Astrocyte of the cerebellum (primary cell): Measurements from ENCODE around the gene ATAT1.

ENCODE experiments used
- DNase-seq: peaks from one replicate; pipeline ENCODE4 v3.0.0-alpha.2; 2011; ENCODE audit warnings: low read depth
- H3K4me3 ChIP-seq: 2 replicates; pipeline ENCODE4 v1.5.1; 2011; ENCODE audit warnings: mild to moderate bottlenecking, low read depth, low read length, moderate library complexity
- CTCF ChIP-seq: IDR thresholded peaks from 2 replicates; pipeline ENCODE4 v1.5.1; 2012; ENCODE audit warnings: low read length, low read depth, moderate library complexity, mild to moderate bottlenecking; ENCODE audit errors: missing control alignments
- in situ Hi-C: cut with HindIII; loops from 2 replicates; pipeline ENCODE4 v1.10.0; 2017; ENCODE audit warnings: low sequenced_read_pairs

The ATAT1 gene

GRCh38 chr6:30683980-30684338 is 57.3 kb downstream of the ATAT1 start:
- no peak for TF ChIP-seq CTCF
- H3K4me3 ChIP-seq, result peak overlapping the region; percentile 94
- in situ Hi-C loops, result no loop called here
- DNase-seq, result no peak

- no peak for TF ChIP-seq CTCF
- no peak for DNase-seq
- H3K4me3 ChIP-seq, result peak overlapping the region; percentile 94
- in situ Hi-C loops, result no loop called here
Observed at GRCh38 chr6:30684386-30685156, 57.9 kb downstream of the ATAT1 start.

- in situ Hi-C loops, result no loop called here
- DNase-seq, result no peak
- peak; percentile 37 for TF ChIP-seq CTCF
- peak overlapping the region; percentile 94 for H3K4me3 ChIP-seq
Observed at GRCh38 chr6:30685157-30686008, 58.7 kb downstream of the ATAT1 start.

- in situ Hi-C loops, result no loop called here
- TF ChIP-seq CTCF, result no peak
- DNase-seq, result no peak
- peak within 1 kb of the TSS; percentile 94 for H3K4me3 ChIP-seq
Observed at GRCh38 chr6:30686009-30686907, 59.6 kb downstream of the ATAT1 start, which contains the start of gene PPP1R18. PPP1R18 (minus strand) TSS chr6:30686645; CDS start chr6:30686018, 627 bp downstream.

GRCh38 chr6:30686908-30687658 is 60.4 kb downstream of the ATAT1 start:
- in situ Hi-C loops, result no loop called here
- peak overlapping the region; percentile 94 for H3K4me3 ChIP-seq
- no peak for TF ChIP-seq CTCF
- DNase-seq, result peak; percentile 67
